ENCODE measurements around the gene GOLGB1.
"Not testable (repeated sequence)": the region's sequence is repeated elsewhere in the genome, so short reads cannot be mapped to it uniquely, and the experiment has no call there.

Gene GOLGB1

GRCh38 chr3:121739902-121740301, 9.6 kb downstream of the GOLGB1 start:
- DNase-seq, result no peak

GRCh38 chr3:121737644-121738043, 11.9 kb downstream of the GOLGB1 start:
- DNase-seq, result no peak

GRCh38 chr3:121736112-121736511, 13.4 kb downstream of the GOLGB1 start:
- no peak for DNase-seq

- no peak for DNase-seq
Observed at GRCh38 chr3:121735047-121735696, 14.4 kb downstream of the GOLGB1 start.

GRCh38 chr3:121730940-121731687, 18.4 kb downstream of the GOLGB1 start:
- no peak for DNase-seq

- DNase-seq, result no peak
Observed at GRCh38 chr3:121724130-121724529, 25.4 kb downstream of the GOLGB1 start.

- DNase-seq, result no peak
Observed at GRCh38 chr3:121723485-121723884, 26.1 kb downstream of the GOLGB1 start.

- DNase-seq, result no peak
Observed at GRCh38 chr3:121722411-121722810, 27.1 kb downstream of the GOLGB1 start.

GRCh38 chr3:121720163-121720562, 29.4 kb downstream of the GOLGB1 start:
- no peak for DNase-seq

GRCh38 chr3:121719423-121719822, 30.1 kb downstream of the GOLGB1 start:
- DNase-seq, result no peak

- DNase-seq, result peak; percentile 33
Observed at GRCh38 chr3:121718205-121718846, 31.2 kb downstream of the GOLGB1 start.

GRCh38 chr3:121710347-121710746, 39.2 kb downstream of the GOLGB1 start:
- DNase-seq, result no peak

- DNase-seq, result no peak
Observed at GRCh38 chr3:121707531-121708273, 41.8 kb downstream of the GOLGB1 start.

GRCh38 chr3:121705541-121705940, 44.0 kb downstream of the GOLGB1 start:
- no peak for DNase-seq

GRCh38 chr3:121703973-121704372, 45.6 kb downstream of the GOLGB1 start:
- no peak for DNase-seq

GRCh38 chr3:121698901-121699300, 50.6 kb downstream of the GOLGB1 start:
- no peak for DNase-seq

- DNase-seq, result no peak
Observed at GRCh38 chr3:121698476-121698875, 51.1 kb downstream of the GOLGB1 start.

GRCh38 chr3:121696186-121696585, 53.4 kb downstream of the GOLGB1 start:
- no peak for DNase-seq

GRCh38 chr3:121692010-121692699, 57.4 kb downstream of the GOLGB1 start:
- no peak for DNase-seq

GRCh38 chr3:121690777-121691405, 58.6 kb downstream of the GOLGB1 start:
- DNase-seq, result no peak

- DNase-seq, result not testable (repeated sequence)
Observed at GRCh38 chr3:121688747-121689146, 60.8 kb downstream of the GOLGB1 start.

- DNase-seq, result no peak
Observed at GRCh38 chr3:121681792-121682191, 67.7 kb downstream of the GOLGB1 start.
